HCT116 (cell line): Measurements from ENCODE around the gene KLHL35.

Source experiments
- CBX3 ChIP-seq: IDR thresholded peaks from 2 replicates; pipeline ENCODE4 v1.6.1; 2012; ENCODE audit warnings: low read depth
- EZH2 ChIP-seq: fragments of 200-600 bp; sonication (generic); IDR thresholded peaks from 2 replicates; pipeline ENCODE4 v1.6.1; 2017; ENCODE audit warnings: antibody characterized with exemption, mixed run types
- MAX ChIP-seq: IDR thresholded peaks from 2 replicates; pipeline ENCODE4 v1.6.1; 2012
- POLR2AphosphoS5 ChIP-seq: IDR thresholded peaks from 2 replicates; pipeline ENCODE4 v1.6.1; 2011; ENCODE audit warnings: mild to moderate bottlenecking, low read depth, low read length, moderate library complexity
- ZFX ChIP-seq: fragments of 450-650 bp; IDR thresholded peaks from 2 replicates; pipeline ENCODE4 v1.6.1; 2017
- TF ChIP-seq, protein P1 (sequence below), 3 experiments: fragments of 200-600 bp in 1 of 3; sonication (generic) in 1 of 3; IDR thresholded peaks in 2 of 3; conservative IDR thresholded peaks in 1 of 3; 2 replicates each; pipeline ENCODE4 v1.5.1; 2012 to 2017; ENCODE audit warnings: low read depth in 2 of 3, low read length in 2 of 3, antibody characterized with exemption in 1 of 3, borderline replicate concordance in 1 of 3, control low read depth in 1 of 3, mild to moderate bottlenecking in 1 of 3, mixed read lengths in 1 of 3, mixed run types in 1 of 3, moderate library complexity in 1 of 3; ENCODE audit not compliant: insufficient read depth in 1 of 3

DNA sequence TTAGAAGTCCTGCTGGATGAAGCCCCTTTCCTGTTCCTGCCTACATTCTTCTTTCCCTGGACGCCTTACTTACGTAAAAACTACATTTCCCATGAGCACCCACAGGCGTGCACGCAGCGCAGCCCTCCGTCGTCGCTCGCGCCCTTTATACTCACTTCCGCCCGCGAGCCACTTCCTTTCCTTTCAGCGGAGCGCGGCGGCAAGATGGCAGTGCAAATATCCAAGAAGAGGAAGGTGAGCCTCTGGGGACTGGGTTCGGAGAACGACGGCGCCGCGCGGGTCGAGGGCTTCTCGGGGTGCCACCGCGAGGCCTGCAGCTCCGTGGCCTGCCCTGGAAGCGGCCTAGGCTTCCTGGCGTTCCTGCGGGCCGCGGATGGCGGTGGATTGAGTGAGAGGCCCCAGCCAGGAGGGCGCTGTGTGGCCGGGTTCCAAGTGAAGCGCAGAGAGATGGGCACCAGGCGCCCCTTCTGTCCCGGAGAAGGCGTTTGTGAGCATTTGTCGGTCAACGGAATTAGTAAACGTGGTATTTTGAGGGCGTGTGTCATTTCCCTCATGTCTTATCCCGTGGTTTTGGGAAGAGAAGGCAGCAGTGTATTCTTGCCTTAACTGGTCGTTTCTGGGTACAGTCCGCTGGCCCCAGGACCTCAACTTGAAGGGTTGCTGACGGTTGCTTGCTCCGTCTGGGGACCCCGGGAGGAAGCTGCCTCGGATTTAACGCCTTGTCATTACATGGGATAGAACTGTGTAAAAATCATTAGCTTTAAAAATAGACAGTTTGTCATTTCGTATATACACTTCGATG, 33.5 kb downstream of the KLHL35 start, which contains the start of gene RPS3:
- no peak for TF ChIP-seq EZH2
- peak; percentile 94 for TF ChIP-seq ZFX
- TF ChIP-seq CBX3 = no peak
- TF ChIP-seq, protein P1, sequence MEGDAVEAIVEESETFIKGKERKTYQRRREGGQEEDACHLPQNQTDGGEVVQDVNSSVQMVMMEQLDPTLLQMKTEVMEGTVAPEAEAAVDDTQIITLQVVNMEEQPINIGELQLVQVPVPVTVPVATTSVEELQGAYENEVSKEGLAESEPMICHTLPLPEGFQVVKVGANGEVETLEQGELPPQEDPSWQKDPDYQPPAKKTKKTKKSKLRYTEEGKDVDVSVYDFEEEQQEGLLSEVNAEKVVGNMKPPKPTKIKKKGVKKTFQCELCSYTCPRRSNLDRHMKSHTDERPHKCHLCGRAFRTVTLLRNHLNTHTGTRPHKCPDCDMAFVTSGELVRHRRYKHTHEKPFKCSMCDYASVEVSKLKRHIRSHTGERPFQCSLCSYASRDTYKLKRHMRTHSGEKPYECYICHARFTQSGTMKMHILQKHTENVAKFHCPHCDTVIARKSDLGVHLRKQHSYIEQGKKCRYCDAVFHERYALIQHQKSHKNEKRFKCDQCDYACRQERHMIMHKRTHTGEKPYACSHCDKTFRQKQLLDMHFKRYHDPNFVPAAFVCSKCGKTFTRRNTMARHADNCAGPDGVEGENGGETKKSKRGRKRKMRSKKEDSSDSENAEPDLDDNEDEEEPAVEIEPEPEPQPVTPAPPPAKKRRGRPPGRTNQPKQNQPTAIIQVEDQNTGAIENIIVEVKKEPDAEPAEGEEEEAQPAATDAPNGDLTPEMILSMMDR (IDR thresholded peaks at IDR 0.05 in 2 of 3, conservative IDR thresholded peaks at IDR 0.05 in 1 of 3; ENCODE audit: borderline replicate concordance in 1 of 3, insufficient read depth in 1 of 3, low read depth in 2 of 3, low read length in 2 of 3) = no peak
- TF ChIP-seq POLR2AphosphoS5 = peak; percentile 99
- peak; percentile 95 for TF ChIP-seq MAX
